NCI-H524 (cell line): ENCODE results near the gene ADAMTS17.

Source experiments
- DNase-seq, 2 experiments: peaks; one replicate each; lab custom pipeline; 2025; lab: John Stamatoyannopoulos, UW

The ADAMTS17 gene

DNA sequence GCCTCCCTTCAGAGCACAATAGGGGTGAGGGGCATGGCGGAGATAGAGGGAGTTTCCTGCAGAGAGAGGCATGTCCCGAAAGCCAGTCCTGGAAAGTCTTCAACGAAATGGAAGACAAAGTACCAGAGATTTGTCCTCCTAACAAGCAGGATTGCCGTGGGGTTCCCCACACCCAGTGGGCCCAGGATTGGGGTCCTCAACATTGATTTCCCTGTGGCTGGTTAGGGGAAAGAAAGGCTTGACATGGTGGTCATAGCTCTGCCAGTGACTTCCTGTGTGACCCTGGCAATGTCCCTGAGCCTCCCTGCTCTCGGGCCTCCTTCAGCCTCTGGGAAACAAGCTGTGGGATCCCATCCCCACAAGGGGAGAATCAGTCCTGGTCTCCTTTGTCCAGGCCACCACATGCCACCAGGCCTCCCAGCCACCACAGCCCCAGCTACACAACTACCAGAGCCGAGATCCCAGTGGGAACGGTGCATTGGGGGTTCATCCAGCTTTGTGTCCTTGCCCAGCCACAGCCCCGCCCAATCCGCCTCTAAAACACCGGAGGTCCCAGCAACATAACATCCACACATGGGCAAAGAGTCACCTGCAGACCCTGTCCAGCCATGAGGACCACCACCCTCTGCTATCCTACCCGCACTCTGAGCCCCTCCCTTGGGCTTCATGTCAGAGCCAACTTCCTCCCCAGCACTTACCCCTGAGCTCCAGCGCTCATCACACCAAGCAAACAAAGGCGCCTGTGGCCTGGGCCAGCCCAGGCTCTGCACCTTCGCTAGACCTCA is 63.0 kb downstream of the ADAMTS17 start:
- DNase-seq, result no peak

GRCh38 chr15:100277087-100277855 is 64.5 kb downstream of the ADAMTS17 start:
- DNase-seq, result peak in 1 of 2 experiments; percentile 42

GRCh38 chr15:100276506-100276905 is 65.3 kb downstream of the ADAMTS17 start:
- DNase-seq, result peak; percentile 77 to 85

DNA sequence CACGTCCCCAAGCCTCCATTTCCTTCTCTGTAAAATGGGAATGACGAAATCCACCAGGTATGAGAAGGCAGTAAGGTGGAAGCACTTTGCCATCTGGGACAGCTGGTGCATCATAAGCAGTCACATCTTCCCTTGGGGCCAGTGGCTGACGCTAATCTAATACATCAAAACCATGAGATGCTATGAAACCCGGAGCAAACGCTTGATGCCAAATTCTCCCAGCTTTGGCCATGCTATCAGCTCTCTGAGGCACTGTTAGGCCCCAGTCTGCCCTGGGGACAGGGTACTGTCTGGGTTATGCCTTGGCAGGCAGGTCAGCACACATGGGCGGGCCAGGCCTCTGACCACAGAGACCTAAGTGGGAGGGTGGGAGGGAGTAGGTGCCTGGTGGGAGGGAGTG is 66.1 kb downstream of the ADAMTS17 start:
- peak in 1 of 2 experiments; percentile 8 for DNase-seq

- no peak for DNase-seq
These were observed 71.9 kb downstream of the ADAMTS17 start for GRCh38 chr15:100269831-100270230.

GRCh38 chr15:100266166-100266565 is 75.6 kb downstream of the ADAMTS17 start:
- DNase-seq, result no peak

DNA sequence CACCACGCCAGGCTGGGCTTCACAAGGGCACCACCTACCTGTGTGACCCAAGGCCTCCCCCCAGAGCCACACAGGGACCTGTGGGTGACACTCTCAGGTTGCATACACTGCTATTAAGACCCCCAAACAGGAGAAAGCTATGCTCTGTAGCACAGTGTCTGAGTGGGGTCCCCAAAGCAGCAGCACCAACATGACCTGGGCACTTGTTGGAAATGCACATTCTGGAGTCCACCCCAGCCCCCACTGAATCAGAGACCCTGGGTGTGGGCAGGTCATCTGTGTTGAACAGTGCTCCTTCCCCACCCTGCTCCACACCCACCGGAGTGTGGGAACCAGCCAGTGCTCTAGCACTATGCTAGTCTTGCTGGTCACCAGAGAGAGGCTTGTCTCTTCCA is 76.1 kb downstream of the ADAMTS17 start:
- DNase-seq, result no peak

DNA sequence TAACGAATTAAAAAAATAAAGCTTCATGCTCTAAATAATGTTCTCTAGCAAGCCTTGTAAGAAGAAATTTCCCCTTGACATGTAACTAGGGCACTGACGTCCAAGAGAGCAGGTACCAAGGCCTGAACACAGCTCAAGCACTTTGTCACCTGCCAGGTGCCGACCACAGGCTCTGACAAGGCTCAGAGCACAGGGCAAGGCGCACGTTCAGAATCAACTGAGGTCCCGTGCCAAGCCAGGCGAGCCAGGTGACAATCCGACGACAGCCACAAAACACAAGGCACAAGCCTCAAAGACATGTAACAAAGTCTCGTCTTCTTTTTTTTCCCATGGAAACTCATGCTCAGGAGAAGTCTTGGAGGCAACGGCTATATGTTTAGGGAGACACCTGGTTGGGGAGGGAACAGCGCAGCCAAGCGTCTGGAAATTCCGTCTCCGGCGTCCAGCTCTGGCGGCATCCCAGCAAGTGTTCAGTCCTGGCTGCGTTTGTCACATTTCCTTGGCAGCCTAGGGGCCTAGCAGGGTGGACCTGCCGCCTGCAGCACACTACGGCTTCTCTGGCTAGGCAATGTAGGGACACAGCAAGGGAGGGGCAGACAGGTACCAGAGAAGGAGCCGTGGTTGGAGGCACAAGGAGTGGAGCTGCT is 76.7 kb downstream of the ADAMTS17 start:
- no peak for DNase-seq

DNA sequence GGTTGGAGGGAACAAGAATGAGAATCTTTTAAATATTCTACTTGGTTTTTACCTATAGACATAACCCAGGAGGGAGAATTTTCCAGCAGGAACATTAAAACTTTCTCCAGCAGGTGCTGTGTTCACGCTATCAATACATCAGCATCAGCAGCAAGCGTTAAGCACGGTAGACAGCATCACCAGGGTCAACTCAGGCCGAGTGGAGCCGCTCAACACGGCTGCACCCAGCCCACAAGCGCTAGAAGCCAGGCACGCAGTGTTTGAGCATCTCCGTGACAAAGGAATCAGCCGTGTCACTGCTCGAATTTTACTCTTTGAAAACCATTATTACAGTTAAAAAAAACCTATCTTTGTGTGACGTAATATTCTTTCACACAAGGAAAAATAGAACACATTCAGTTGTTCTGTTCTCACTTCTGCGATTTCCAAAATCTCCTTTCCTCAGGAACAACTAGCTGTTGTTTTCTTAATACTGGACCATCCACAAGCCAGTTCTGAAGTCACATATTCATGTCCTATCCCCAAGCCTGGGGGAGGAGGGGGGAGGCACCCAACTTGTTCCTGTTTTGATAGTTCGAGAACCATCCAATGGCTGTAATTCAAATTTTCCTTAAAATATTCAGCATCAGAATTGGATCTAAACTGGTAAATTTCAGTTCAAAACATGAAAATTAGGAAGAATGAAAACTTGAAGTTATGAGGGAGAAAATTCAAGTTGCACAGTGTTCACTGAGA is 77.9 kb downstream of the ADAMTS17 start:
- DNase-seq, result no peak

DNA sequence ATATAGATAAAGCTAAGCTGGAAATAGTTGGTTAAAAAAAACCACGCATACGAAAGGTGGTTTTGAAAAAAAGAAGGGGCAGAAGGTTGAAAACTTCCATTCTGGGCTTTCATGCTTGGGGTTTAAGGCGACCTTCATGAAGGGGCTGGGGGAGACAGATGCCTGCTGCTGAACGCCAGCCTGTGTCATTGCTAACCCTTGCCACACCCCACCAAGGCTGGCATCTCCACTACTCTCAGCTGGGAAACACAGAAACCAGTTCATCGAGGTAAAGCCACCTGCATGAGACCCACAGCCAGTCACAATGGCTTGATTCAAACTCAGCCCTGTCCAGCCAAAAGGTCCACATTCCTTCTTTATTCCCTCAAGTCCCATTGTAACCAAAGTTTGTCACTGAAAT is 78.7 kb downstream of the ADAMTS17 start:
- no peak for DNase-seq

DNA sequence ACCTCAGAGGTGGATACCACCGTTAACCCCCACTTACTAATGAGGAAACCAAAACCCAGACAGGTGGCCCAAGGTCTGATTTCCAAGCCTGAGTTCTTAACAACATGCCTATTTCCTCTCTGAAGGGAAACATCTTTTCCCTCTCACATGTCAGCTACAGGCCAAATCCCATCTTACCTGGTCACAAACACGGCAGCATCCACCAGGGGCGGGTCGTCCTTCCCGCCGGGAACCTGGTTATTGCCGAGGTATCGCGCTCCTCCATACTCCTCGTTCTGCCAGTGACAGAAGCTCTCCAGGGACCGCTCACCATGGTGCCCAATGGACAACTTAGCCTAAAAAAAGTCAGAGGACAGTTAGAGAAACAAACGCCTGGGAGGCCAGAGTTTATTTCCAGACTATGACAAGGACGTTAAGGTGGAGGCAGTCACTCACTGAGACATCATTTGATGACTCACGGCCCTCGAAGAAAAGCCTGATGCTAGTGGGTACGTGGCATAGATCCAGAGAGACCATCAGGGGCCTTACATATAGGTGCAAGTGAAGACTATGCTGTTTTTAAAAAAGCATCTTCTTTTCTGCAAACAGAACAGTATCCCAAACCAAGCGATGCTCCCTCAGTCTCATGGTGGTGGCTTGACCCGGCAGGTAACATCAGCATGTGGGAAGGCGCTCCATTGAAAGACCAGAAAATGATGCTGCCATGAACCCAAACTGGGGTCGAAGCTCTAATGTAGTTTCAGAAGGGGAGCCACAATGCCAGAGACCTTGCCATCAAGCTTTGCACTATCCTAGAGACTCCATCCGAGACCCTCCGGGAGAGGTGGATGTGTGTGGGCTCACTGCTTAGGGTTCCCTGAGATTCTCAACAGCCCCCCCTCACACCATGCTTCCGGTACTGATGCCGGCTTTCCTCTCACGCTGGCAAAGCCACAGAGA is 80.2 kb downstream of the ADAMTS17 start:
- DNase-seq, result no peak

DNA sequence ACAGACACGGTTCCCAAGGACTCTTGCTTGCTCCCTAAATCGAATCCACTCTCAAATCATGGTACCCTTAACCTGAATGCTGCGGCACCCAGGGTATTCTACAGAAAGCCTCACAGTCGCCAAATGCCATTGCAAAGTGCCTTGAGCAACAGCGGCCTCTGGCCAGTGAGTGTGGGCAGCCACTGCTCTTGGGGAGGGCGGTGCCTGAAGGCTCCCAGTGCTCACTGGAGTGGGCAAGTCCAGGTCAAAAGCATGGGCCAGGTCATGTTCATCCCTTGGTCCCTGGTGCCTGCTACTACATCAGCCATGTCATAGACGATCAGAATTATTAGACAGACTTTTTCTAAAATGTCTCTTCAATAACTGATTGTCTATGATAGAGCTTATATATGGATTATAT is 82.5 kb downstream of the ADAMTS17 start:
- DNase-seq, result no peak

DNA sequence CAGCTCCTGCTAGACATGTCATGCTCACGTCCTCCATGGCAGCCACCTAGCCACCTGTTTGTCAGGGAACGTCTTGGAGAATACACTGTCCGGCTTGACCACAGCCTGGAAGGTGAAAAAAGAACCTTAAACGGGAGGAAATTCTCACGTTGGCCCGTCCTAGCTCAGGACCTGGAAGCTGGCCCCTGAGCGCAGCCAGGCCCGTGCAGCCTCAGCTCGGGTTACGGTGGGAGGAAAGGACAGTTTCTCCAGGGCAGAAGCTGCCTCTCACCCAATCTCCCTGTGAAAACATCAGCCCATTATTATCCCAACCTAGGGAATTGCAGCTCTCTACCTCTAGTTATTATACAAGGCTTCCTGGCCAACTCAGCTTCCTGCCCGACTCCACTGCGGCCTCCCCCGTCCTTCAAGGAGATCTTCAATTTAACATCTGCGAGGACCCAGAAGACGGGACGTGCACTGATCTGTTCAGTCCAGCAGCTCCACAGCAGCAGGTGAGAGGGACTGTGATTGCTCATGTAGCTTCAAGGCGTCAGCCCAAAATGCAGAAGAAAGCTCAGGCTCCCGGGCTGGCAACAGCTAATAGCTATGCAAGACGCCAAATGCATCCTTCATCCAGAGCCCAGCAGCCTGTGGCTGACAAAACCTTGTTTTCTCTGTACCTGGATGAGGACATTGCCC is 84.7 kb downstream of the ADAMTS17 start:
- DNase-seq, result no peak

GRCh38 chr15:100256101-100256969 is 85.4 kb downstream of the ADAMTS17 start:
- no peak for DNase-seq

DNA sequence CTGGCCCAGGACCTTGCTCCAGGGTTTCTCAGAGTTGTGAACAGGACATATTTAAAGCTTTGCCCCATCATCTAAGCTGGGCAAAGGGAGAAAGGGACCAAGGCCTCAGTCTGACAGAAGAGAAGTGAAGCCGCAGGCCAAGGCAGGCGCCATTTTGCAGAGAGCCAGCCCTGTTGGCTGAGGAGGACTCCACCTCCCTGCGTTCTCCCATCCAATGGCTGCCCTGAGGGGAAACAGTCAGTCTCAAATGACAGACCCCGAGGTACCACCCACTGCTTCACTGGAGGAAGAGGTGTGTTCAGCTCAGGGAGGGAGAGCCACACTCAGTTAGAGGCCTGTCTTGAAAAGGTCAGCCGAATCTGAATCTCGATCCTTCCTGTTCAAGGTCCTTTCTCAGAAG is 86.1 kb downstream of the ADAMTS17 start:
- no peak for DNase-seq

DNA sequence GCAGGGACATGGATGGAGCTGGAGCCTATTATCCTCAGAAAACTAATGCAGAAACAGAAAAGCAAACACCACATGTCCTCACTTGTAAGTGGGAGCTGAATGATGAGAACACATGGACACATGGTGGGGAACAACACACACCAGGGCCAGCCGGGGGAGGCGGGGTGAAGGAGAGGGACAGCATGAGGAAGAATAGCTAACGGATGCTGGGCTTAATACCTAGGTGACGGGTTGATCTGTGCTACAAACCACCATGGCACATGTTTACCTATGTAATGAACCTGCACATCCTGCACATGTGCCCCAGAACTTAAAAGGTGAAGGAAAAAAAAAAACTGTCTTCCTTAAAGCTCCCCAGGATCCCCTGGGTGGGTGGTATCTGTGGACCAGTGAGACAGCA is 87.1 kb downstream of the ADAMTS17 start:
- no peak for DNase-seq

DNA sequence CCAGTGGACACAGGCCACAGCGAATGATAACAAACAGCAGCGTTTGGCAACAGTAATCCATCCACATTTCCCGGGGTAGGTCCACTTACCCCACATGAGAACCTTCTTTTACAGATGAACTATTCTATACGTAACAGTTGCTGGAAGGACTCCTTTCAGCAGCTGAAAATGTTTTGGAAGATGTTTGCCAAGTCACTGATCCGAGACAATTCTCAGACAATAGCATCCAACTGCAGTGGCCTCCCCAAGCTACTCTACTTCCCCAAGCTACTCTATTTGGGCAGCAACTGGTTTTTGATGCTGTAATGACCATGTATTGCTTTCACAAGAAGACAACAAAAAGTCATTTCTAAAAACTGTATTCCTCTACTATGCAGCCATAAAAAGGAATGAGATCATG is 87.5 kb downstream of the ADAMTS17 start:
- no peak for DNase-seq

- no peak for DNase-seq
These were observed 88.1 kb downstream of the ADAMTS17 start for GRCh38 chr15:100253640-100254039.

DNA sequence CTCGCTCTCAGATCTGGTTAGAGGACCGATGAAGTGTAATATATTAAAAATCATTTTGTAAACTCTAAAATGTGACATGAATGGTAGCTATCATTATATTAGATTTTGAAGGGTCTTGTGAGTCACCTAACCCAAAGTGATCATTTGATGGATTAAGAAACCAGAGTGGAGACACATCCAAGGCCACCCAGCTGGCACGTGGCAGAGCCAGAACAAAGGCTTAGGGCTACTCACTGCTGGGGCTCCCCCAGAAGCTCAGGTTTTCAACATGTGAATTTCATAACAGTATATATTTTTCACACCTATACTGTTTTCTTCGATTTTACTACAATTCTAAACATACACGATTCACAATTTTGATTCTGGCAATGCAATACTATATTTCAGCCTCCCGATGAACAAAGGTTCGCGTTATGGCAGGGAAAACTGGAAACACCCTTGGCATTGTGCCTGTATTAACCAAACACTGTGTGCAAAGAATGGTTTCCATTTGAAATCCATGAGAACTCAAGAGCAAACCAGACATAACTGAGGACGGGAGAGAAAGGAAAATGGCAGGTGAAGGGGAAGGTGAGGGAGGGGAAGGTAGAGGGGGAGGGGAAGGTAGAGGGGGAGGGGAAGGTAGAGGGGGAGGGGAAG is 88.9 kb downstream of the ADAMTS17 start:
- no peak for DNase-seq
